GM19240 (cell line): ENCODE measurements around the gene BRK1.
A peak's percentile ranks its signal among the peaks of the same experiment; 100 is the strongest.
"Not testable (repeated sequence)": the region's sequence is repeated elsewhere in the genome, so short reads cannot be mapped to it uniquely, and the experiment has no call there.

Experiments used
- DNase-seq: peaks from one replicate; pipeline ENCODE4 v3.0.0; 2011; ENCODE audit warnings: low spot score; ENCODE audit not compliant: insufficient read length

BRK1 gene

GRCh38 chr3:10115326-10116137 is at the start of gene BRK1:
Gene BRK1, plus strand, starts transcription at chr3:10115675. Its CDS starts 27 bp downstream, at chr3:10115702.
- peak; percentile 98 for DNase-seq

- DNase-seq, result not testable (repeated sequence)
These were observed 45.4 kb upstream of the BRK1 start for GRCh38 chr3:10070077-10070476.

GRCh38 chr3:10074666-10075065 is 40.8 kb upstream of the BRK1 start:
- no peak for DNase-seq

GRCh38 chr3:10081871-10082270 is 33.6 kb upstream of the BRK1 start:
- no peak for DNase-seq

- DNase-seq, result no peak
These were observed 29.7 kb upstream of the BRK1 start for GRCh38 chr3:10085738-10086137.

- no peak for DNase-seq
These were observed 27.2 kb upstream of the BRK1 start for GRCh38 chr3:10088256-10088655.

GRCh38 chr3:10090179-10090578 is 25.3 kb upstream of the BRK1 start:
- no peak for DNase-seq

- DNase-seq, result not testable (repeated sequence)
These were observed 24.7 kb upstream of the BRK1 start for GRCh38 chr3:10090774-10091173.

GRCh38 chr3:10091387-10091786 is 24.1 kb upstream of the BRK1 start:
- DNase-seq, result not testable (repeated sequence)

- no peak for DNase-seq
These were observed 21.8 kb upstream of the BRK1 start for GRCh38 chr3:10093678-10094077.

- no peak for DNase-seq
These were observed 16.4 kb upstream of the BRK1 start for GRCh38 chr3:10099041-10099440.

- no peak for DNase-seq
These were observed 8.6 kb upstream of the BRK1 start for GRCh38 chr3:10106919-10107318.

GRCh38 chr3:10108091-10108490 is 7.4 kb upstream of the BRK1 start, which contains the start of gene FANCD2OS:
Gene FANCD2OS, minus strand, starts transcription at chr3:10108255. Its CDS starts 3,481 bp downstream, at chr3:10104774.
- no peak for DNase-seq

- DNase-seq, result no peak
These were observed 624 bp downstream of the BRK1 start for GRCh38 chr3:10116138-10116460.

- no peak for DNase-seq
These were observed 1.5 kb downstream of the BRK1 start for GRCh38 chr3:10116928-10117327.

GRCh38 chr3:10119376-10119775 is 3.9 kb downstream of the BRK1 start:
- DNase-seq, result no peak

GRCh38 chr3:10121064-10121463 is 5.6 kb downstream of the BRK1 start:
- no peak for DNase-seq

- no peak for DNase-seq
These were observed 7.2 kb downstream of the BRK1 start for GRCh38 chr3:10122724-10123123.

GRCh38 chr3:10135872-10136271 is 20.4 kb downstream of the BRK1 start:
- not testable (repeated sequence) for DNase-seq

GRCh38 chr3:10136426-10137005 is 21.0 kb downstream of the BRK1 start:
- no peak for DNase-seq

GRCh38 chr3:10137178-10137577 is 21.7 kb downstream of the BRK1 start:
- no peak for DNase-seq

- DNase-seq, result no peak
These were observed 25.6 kb downstream of the BRK1 start for GRCh38 chr3:10140996-10141546.
